ENCODE results near the gene CDKAL1.

- TF ChIP-seq CTCF (IDR thresholded peaks at IDR 0.05) (no peak), POLR2AphosphoS5 (IDR thresholded peaks at IDR 0.05) (no peak), POLR2A (IDR thresholded peaks at IDR 0.05) (no peak), EP300 (IDR thresholded peaks at IDR 0.05) (no peak)
Observed at GRCh38 chr6:21151530-21151929, 617.3 kb downstream of the CDKAL1 start.
